ENCODE results near the gene KCNE4. TPM values are rescaled to one million over a fixed set of nuclear protein-coding genes. Genes with fewer than 3 reads are reported as not detected.

The KCNE4 gene
- total RNA-seq, 1 donor from 2014 or later, result 9.2 TPM

GRCh38 chr2:223044092-223044836 is 7.7 kb upstream of the KCNE4 start:
- Mint-ChIP-seq H3K36me3 (no peaks in the 10 kb centered on the region), H3K27ac (peak overlapping the region; percentile 53), H3K4me3 (no peak overlapping the region), H3K9me3 (peaks cover 3% of the 10 kb centered on the region), H3K4me1 (peaks cover 67% of the 10 kb centered on the region), H3K27me3 (ENCODE audit: low read depth) (no peaks in the 10 kb centered on the region)
- no peak for DNase-seq (ENCODE audit: low spot score in 2 of 2, unreplicated experiment in 2 of 2)
- no peak for TF ChIP-seq CTCF (IDR thresholded peaks at IDR 0.05; ENCODE audit: unreplicated experiment)

- H3K9me3 Mint-ChIP-seq, result no peaks in the 10 kb centered on the region
- H3K4me1 Mint-ChIP-seq, result peaks cover 67% of the 10 kb centered on the region
- H3K27ac Mint-ChIP-seq, result peak overlapping the region; percentile 59
- H3K36me3 Mint-ChIP-seq, result no peaks in the 10 kb centered on the region
- no peak for TF ChIP-seq CTCF (IDR thresholded peaks at IDR 0.05; ENCODE audit: unreplicated experiment)
- H3K4me3 Mint-ChIP-seq, result no peak overlapping the region
- no peaks in the 10 kb centered on the region for H3K27me3 Mint-ChIP-seq (ENCODE audit: low read depth)
- DNase-seq (ENCODE audit: low spot score in 2 of 2, unreplicated experiment in 2 of 2), result no peak
Observed at GRCh38 chr2:223044916-223045700, 6.9 kb upstream of the KCNE4 start.

GRCh38 chr2:223046470-223047040 is 5.4 kb upstream of the KCNE4 start:
- DNase-seq (ENCODE audit: low spot score in 2 of 2, unreplicated experiment in 2 of 2), result no peak
- Mint-ChIP-seq H3K27me3 (ENCODE audit: low read depth) (no peaks in the 10 kb centered on the region), H3K27ac (no peak overlapping the region), H3K9me3 (no peaks in the 10 kb centered on the region), H3K36me3 (no peaks in the 10 kb centered on the region), H3K4me1 (peaks cover 64% of the 10 kb centered on the region), H3K4me3 (no peak overlapping the region)
- TF ChIP-seq CTCF (IDR thresholded peaks at IDR 0.05; ENCODE audit: unreplicated experiment), result no peak

GRCh38 chr2:223047260-223047761 is 4.7 kb upstream of the KCNE4 start:
- H3K36me3 Mint-ChIP-seq, result no peaks in the 10 kb centered on the region
- no peak for DNase-seq (ENCODE audit: low spot score in 2 of 2, unreplicated experiment in 2 of 2)
- H3K27me3 Mint-ChIP-seq (ENCODE audit: low read depth), result no peaks in the 10 kb centered on the region
- no peaks in the 10 kb centered on the region for H3K9me3 Mint-ChIP-seq
- H3K4me3 Mint-ChIP-seq, result no peak overlapping the region
- TF ChIP-seq CTCF (IDR thresholded peaks at IDR 0.05; ENCODE audit: unreplicated experiment), result no peak
- peak overlapping the region; percentile 79 for H3K27ac Mint-ChIP-seq
- H3K4me1 Mint-ChIP-seq, result peaks cover 66% of the 10 kb centered on the region

GRCh38 chr2:223048519-223048918 is 3.5 kb upstream of the KCNE4 start:
- Mint-ChIP-seq H3K27ac (no peak overlapping the region), H3K4me3 (no peak overlapping the region), H3K27me3 (ENCODE audit: low read depth) (no peaks in the 10 kb centered on the region), H3K4me1 (peaks cover 69% of the 10 kb centered on the region), H3K9me3 (no peaks in the 10 kb centered on the region), H3K36me3 (no peaks in the 10 kb centered on the region)
- no peak for TF ChIP-seq CTCF (IDR thresholded peaks at IDR 0.05; ENCODE audit: unreplicated experiment)
- DNase-seq (ENCODE audit: low spot score in 2 of 2, unreplicated experiment in 2 of 2), result no peak

Measured in mesothelial cell of epicardium (in vitro differentiated cells).